ENCODE measurements around the gene PFDN5.

DNA sequence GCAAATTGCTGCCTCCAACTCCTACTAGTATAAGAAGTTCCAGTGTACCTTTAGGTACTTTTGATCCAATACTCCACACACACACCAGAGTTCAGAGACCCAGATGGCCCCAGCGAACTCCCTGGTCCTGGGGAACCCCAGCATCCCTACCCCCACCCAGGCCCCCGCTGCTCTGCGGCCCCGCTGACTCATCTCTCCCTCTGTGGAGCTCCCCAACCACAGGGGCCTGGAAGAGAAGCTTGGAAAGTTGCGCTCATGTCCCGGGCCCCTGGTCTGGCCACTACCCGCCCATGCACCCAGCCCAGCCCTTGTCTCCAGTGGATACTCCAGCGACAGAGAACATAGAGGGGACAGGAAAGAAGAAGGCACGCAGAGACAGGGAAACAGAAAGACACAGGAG lies 45.1 kb downstream of the PFDN5 start:
- TF ChIP-seq CTCF (IDR thresholded peaks at IDR 0.05; ENCODE audit: low read length) (no peak), EZH2phosphoT487 (IDR thresholded peaks at IDR 0.05; ENCODE audit: low read length) (no peak), EZH2 (optimal IDR thresholded peaks at IDR 0.05; ENCODE audit: low read depth, low read length) (no peak)
